Right kidney (tissue), 9 donors: Measurements from ENCODE around the gene ATXN1.
"Not testable (repeated sequence)": the region's sequence is repeated elsewhere in the genome, so short reads cannot be mapped to it uniquely, and the experiment has no call there.

ENCODE experiments used
- DNase-seq: peaks from one replicate; pipeline ENCODE4 v3.0.0-alpha.2; 2016
- long read RNA-seq, 8 donors: transcript quantifications; one replicate each; lab custom pipeline, GENCODE V29; 2026

The ATXN1 gene
- long read RNA-seq, donor 1, partial matches to known transcripts, result 0 of 1 reads
- long read RNA-seq, donor 1, other reads (novel, unspliced or antisense), result 0 of 1 reads
- long read RNA-seq, donor 2, partial matches to known transcripts, result 0 of 1 reads
- long read RNA-seq, donor 2, other reads (novel, unspliced or antisense), result 0 of 1 reads
- long read RNA-seq, donor 3, partial matches to known transcripts, result 0 of 4 reads
- long read RNA-seq, donor 3, other reads (novel, unspliced or antisense), result 0 of 4 reads
- long read RNA-seq, donor 4, partial matches to known transcripts, result 6 of 7 reads
- long read RNA-seq, donor 4, other reads (novel, unspliced or antisense), result 0 of 7 reads
- long read RNA-seq, donor 5, full-length matches to known transcripts, result 1 of 1 reads
- long read RNA-seq, donor 5, partial matches to known transcripts, result 0 of 1 reads
- long read RNA-seq, donor 5, other reads (novel, unspliced or antisense), result 0 of 1 reads
- long read RNA-seq, donor 6, transcript ATXN1-211 (1 exons, 558 nt), result major isoform, 5 of 5 reads
- long read RNA-seq, donor 6, partial matches to known transcripts, result 0 of 5 reads
- long read RNA-seq, donor 6, other reads (novel, unspliced or antisense), result 0 of 5 reads
- long read RNA-seq, donor 7, transcript ATXN1-211 (1 exons, 558 nt), result major isoform, 5 of 5 reads
- long read RNA-seq, donor 7, partial matches to known transcripts, result 0 of 5 reads
- long read RNA-seq, donor 7, other reads (novel, unspliced or antisense), result 0 of 5 reads
- long read RNA-seq, donor 8, full-length matches to known transcripts, result 2 of 2 reads
- long read RNA-seq, donor 8, partial matches to known transcripts, result 0 of 2 reads
- long read RNA-seq, donor 8, other reads (novel, unspliced or antisense), result 0 of 2 reads

GRCh38 chr6:16760516-16761470, at the start of gene ATXN1:
Gene ATXN1, minus strand, starts transcription at chr6:16761460.
- DNase-seq, result peak; percentile 77

GRCh38 chr6:16810411-16810810, 49.2 kb upstream of the ATXN1 start:
- DNase-seq, result no peak

DNA sequence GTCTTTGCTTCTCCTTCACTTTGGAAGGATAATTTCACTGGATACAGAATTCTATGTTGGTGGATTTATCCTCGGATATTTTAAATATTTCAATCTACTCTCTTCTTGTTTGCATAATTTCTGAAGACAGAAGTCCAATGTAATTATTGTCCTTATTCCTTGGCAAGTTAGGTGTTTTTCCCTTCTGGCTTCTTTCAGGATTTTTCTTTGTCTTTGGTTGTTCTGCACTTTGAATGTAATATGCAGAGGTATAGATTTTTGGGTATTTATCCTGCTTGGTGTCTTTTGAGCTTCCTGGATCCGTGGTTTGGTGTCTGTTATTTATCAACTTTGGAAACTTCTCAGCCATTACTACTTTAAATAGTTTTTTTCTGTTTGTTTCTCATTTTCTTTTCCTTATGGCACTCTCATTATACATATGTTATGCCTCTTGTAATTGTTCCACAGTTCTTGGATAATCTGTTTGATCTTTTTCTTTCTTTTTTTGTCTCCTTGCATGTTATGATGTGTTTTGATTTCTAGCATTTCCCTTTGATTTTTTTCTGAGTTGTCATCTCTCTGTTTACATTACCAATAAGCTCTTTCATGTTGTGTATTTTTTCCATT, 48.6 kb upstream of the ATXN1 start:
- no peak for DNase-seq

GRCh38 chr6:16807956-16808355, 46.7 kb upstream of the ATXN1 start:
- DNase-seq, result no peak

DNA sequence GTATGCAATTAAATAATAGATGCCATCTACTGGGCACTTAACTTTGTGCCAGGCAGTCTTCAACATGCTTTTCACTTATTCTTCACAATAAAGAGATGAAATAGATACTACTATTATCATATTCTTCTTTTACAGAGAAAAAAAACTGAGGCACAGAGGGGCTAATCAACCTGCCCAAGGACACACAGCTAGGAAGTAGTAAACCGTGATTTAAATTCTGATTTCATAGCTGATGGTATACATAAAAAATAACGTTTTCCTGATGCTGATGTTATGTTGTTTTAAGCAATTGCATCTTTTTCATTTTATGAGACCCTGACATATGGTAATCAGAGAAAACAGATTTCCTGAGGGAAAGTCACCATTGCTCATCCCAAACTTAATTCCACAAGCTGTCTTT, 45.1 kb upstream of the ATXN1 start:
- no peak for DNase-seq

GRCh38 chr6:16805243-16805950, 44.1 kb upstream of the ATXN1 start:
- peak; percentile 50 for DNase-seq

- DNase-seq, result peak; percentile 26
These were observed 43.4 kb upstream of the ATXN1 start for GRCh38 chr6:16804546-16805242.

DNA sequence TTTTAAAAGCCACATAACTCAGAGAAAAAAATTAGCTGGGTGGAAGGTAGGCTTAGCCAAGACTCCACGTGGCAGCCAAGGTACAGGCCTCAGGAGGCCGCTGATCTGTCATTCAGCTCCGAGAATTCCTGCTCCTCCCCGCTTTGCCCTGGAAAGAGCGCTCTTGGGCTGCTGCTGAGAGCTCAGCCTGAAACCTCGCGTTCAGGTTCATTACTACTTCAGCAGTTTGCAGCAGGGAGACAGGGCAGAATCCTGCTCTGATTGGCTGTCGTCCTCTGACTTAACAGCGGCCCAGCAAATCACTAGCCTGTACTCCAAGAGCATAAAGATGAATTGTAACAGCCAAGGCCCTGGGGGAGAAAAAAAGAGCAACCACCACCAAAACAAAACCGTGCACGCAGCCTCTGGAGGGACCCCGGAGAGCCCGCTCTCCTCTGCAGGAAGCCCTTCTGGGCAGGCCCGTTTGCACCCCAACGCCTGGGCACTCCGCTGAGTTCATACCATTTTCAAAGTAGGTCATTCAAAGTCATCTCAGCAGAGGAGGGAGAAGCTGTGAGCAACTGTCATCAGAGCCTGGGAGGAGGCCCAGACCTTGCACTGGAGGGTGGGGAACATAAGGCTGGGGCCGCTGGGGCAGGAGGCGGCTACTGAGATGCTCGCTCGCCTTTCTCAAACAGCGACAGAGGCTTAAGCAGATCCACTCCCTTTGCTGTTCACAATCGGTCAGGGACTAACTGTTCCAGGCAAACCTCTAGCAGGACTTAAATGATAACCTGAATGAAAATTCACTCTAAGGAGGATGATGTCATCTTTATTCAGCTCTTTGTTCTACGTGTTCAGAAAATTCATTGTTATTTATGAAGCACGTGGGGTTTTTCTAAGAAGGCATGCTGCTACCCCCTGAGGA, 42.3 kb upstream of the ATXN1 start:
- DNase-seq, result peak; percentile 79

GRCh38 chr6:16802071-16802470, 40.8 kb upstream of the ATXN1 start:
- no peak for DNase-seq

- DNase-seq, result no peak
These were observed 39.7 kb upstream of the ATXN1 start for GRCh38 chr6:16800942-16801341.

DNA sequence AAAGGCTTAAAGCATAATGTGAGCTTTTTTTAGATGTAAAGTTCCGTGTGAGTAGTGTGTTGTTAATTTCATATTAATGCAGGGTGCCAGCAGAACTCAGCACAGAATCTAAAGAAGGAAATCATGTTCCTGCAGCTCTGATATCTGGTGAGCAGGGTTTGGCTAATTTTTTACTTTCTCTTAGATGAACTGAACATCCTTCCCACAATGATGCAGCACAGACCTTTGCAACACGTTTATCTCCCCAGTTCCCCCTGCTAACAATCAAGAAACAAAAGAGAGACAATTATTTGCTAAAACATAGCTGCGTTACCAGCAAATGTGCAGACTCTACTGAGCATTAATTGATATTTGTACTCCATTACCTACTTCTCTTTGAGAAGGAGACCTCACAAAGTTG, 39.1 kb upstream of the ATXN1 start:
- DNase-seq, result no peak

- DNase-seq, result no peak
These were observed 38.3 kb upstream of the ATXN1 start for GRCh38 chr6:16799279-16800193.

DNA sequence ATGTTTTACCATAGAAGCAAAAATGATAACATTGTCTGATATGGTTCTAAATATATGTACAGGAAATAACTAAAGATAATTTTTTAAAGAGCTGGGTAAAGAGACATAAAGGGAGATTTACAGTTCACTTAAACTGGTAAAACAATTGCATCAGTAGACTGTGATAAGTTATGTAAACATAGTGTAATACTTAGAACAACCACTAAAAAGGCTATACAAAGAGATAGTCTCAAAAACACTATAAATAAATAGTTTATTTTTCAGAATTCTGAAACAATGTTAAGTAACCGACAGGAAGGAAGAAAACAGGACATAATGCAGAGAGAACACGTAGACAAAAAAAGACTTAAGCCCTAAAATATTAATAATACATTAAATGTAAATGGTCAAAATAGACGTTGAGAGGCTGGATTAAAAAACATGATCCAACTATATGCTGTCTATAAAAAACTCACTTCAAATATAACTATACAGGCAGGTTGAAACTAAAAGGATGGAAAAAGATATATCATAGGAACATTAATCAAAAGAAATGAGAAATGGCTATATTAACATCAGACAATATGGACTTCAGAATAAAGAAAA, 32.7 kb upstream of the ATXN1 start:
- DNase-seq, result no peak

DNA sequence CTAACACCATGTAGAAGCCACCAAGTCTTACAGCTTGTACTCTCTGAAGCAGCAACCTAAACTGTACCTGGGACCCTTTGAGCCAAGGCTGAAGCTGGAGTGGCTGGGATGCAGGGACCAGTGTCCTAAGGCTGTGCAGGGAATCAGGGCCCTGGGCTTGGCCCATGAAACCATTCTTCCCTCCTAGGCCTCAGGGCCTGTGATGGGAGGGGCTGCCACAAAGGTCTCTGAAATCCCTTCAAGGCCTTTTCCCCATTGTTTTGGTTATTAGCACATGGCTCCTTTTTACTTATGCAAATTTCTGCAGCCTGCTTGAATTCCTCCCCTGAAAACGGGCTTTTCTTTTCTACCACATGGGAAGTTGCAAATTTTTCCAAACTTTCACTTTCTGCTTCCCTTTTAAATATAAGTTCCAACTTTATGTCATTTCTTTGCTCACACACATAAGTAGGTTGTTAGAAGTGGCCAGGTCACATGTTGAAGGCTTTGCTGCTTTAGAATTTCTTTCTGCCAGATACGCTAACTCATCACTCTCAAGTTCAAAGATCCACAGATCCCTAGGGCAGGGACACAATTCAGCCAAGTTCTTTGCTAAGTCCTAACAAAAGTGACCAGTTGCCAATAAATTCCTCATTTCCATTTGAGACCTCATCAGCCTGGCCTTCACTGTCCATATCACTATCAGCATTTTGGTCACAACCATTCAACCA, 28.2 kb upstream of the ATXN1 start:
- DNase-seq, result no peak

- DNase-seq, result no peak
These were observed 25.9 kb upstream of the ATXN1 start for GRCh38 chr6:16787128-16787682.

GRCh38 chr6:16785496-16785895, 24.2 kb upstream of the ATXN1 start:
- DNase-seq, result no peak

- DNase-seq, result not testable (repeated sequence)
These were observed 23.7 kb upstream of the ATXN1 start for GRCh38 chr6:16784957-16785356.
